22Rv1 (cell line): ENCODE results near the gene PLXND1.

Source experiments
- CTCF ChIP-seq: fragments of 450-650 bp; IDR thresholded peaks from 2 replicates; pipeline ENCODE4 v1.5.1; 2017; ENCODE audit warnings: mild to moderate bottlenecking
- ZFX ChIP-seq: fragments of 450-650 bp; IDR thresholded peaks from 2 replicates; pipeline ENCODE4 v1.6.1; 2017; ENCODE audit warnings: antibody characterized with exemption, borderline replicate concordance

GRCh38 chr3:129540776-129541516, 65.5 kb downstream of the PLXND1 start:
- TF ChIP-seq CTCF (no peak), ZFX (no peak)
